ENCODE measurements around the gene PDSS1. TPM values are rescaled to one million over a fixed set of nuclear protein-coding genes. Genes with fewer than 3 reads are reported as not detected.
"Not testable (repeated sequence)": the region's sequence is repeated elsewhere in the genome, so short reads cannot be mapped to it uniquely, and the experiment has no call there.

PDSS1 gene
- total RNA-seq, 4 donors from 2014 or later, result 3.6 to 17.9 (median 9.2) TPM

- Histone ChIP-seq H3K27ac (no peak overlapping the region), H3K4me1 (no peaks in the 10 kb centered on the region), H3K27me3 (no peaks in the 10 kb centered on the region), H3K36me3 (no peaks in the 10 kb centered on the region), H3K9me3 (no peaks in the 10 kb centered on the region), H3K4me3 (no peak overlapping the region)
- intact Hi-C loops (cut with DNase I; ENCODE audit: low total_unique reads), result no loop called here
- no peak for DNase-seq
- TF ChIP-seq CTCF (IDR thresholded peaks at IDR 0.05) (no peak), POLR2A (IDR thresholded peaks at IDR 0.05) (no peak)
Observed at GRCh38 chr10:26662864-26663263, 34.6 kb upstream of the PDSS1 start.

GRCh38 chr10:26665080-26666048 lies 32.1 kb upstream of the PDSS1 start:
- Histone ChIP-seq H3K27me3 (no peaks in the 10 kb centered on the region), H3K36me3 (no peaks in the 10 kb centered on the region), H3K27ac (no peak overlapping the region), H3K9me3 (no peaks in the 10 kb centered on the region), H3K4me3 (no peak overlapping the region), H3K4me1 (no peaks in the 10 kb centered on the region)
- TF ChIP-seq POLR2A (IDR thresholded peaks at IDR 0.05) (no peak), CTCF (IDR thresholded peaks at IDR 0.05) (no peak)
- intact Hi-C loops (cut with DNase I; ENCODE audit: low total_unique reads), result no loop called here
- DNase-seq, result no peak

GRCh38 chr10:26675873-26676257 lies 21.6 kb upstream of the PDSS1 start:
- intact Hi-C loops (cut with DNase I; ENCODE audit: low total_unique reads), result no loop called here
- no peak overlapping the region for H3K27ac ChIP-seq
- DNase-seq, result no peak
- no peaks in the 10 kb centered on the region for H3K27me3 ChIP-seq
- no peaks in the 10 kb centered on the region for H3K9me3 ChIP-seq
- no peak for TF ChIP-seq CTCF (IDR thresholded peaks at IDR 0.05)
- no peak for TF ChIP-seq POLR2A (IDR thresholded peaks at IDR 0.05)
- no peaks in the 10 kb centered on the region for H3K36me3 ChIP-seq
- H3K4me3 ChIP-seq, result no peak overlapping the region
- H3K4me1 ChIP-seq, result no peaks in the 10 kb centered on the region

- no peak for TF ChIP-seq POLR2A (IDR thresholded peaks at IDR 0.05)
- no peak for TF ChIP-seq CTCF (IDR thresholded peaks at IDR 0.05)
- no peak for DNase-seq
Observed at GRCh38 chr10:26679588-26679987, 17.9 kb upstream of the PDSS1 start.

GRCh38 chr10:26681076-26681475 lies 16.4 kb upstream of the PDSS1 start:
- intact Hi-C loops (cut with DNase I; ENCODE audit: low total_unique reads), result no loop called here
- H3K4me1 ChIP-seq, result no peaks in the 10 kb centered on the region
- H3K27me3 ChIP-seq, result no peaks in the 10 kb centered on the region
- no peak overlapping the region for H3K4me3 ChIP-seq
- DNase-seq, result no peak
- H3K9me3 ChIP-seq, result no peaks in the 10 kb centered on the region
- H3K27ac ChIP-seq, result no peak overlapping the region
- H3K36me3 ChIP-seq, result no peaks in the 10 kb centered on the region
- TF ChIP-seq CTCF (IDR thresholded peaks at IDR 0.05), result no peak
- TF ChIP-seq POLR2A (IDR thresholded peaks at IDR 0.05), result no peak

More at GRCh38 chr10:26679588-26679987, 17.9 kb upstream of the PDSS1 start:
- H3K27me3 ChIP-seq, result no peaks in the 10 kb centered on the region
- no peak overlapping the region for H3K4me3 ChIP-seq
- no peaks in the 10 kb centered on the region for H3K9me3 ChIP-seq
- H3K36me3 ChIP-seq, result no peaks in the 10 kb centered on the region
- intact Hi-C loops (cut with DNase I; ENCODE audit: low total_unique reads), result no loop called here
- H3K27ac ChIP-seq, result no peak overlapping the region
- no peaks in the 10 kb centered on the region for H3K4me1 ChIP-seq

- intact Hi-C loops (cut with DNase I; ENCODE audit: low total_unique reads); DNase-seq: not testable (repeated sequence)
Observed at GRCh38 chr10:26681971-26682370, 15.5 kb upstream of the PDSS1 start.

More at GRCh38 chr10:26681971-26682370, 15.5 kb upstream of the PDSS1 start:
- not testable (repeated sequence) for H3K27me3 ChIP-seq, H3K4me3 ChIP-seq, H3K9me3 ChIP-seq, H3K36me3 ChIP-seq, H3K4me1 ChIP-seq, H3K27ac ChIP-seq

Data from uterus (tissue), 4 donors.